Posterior vena cava (tissue), 2 donors: Measurements from ENCODE around the gene CCNY. TPM values are rescaled to one million over a fixed set of nuclear protein-coding genes. Genes with fewer than 3 reads are reported as not detected.
"Not testable (repeated sequence)": the region's sequence is repeated elsewhere in the genome, so short reads cannot be mapped to it uniquely, and the experiment has no call there.

ENCODE experiments used
- DNase-seq: peaks from one replicate; pipeline ENCODE4 v3.0.0-alpha.2; 2020; ENCODE audit warnings: low spot score
- intact Hi-C, 2 donors: fragments of 100-400 bp; cut with DNase I; formaldehyde crosslinking; loops; one replicate each; pipeline versions ENCODE4 v1.14.1 to v1.14.2; 2022 to 2023
- total RNA-seq, 2 donors: library from RNA; stranded (reverse); fragmentation: NEBNext Ultra II Directional; extraction: Animal tissue kit (Norgen Biotek cat#: 25700); gene quantifications; one replicate each; pipeline ENCODE4 v1.2.1, GENCODE V29; 2021
- donor health status: DM: yes; HTN: yes; CAD: no.
- donor health status: DM: yes; HTN: yes; CAD: no.

Gene CCNY
- total RNA-seq, 2 donors from 2014 or later: 65.8 to 66.4 TPM

DNA sequence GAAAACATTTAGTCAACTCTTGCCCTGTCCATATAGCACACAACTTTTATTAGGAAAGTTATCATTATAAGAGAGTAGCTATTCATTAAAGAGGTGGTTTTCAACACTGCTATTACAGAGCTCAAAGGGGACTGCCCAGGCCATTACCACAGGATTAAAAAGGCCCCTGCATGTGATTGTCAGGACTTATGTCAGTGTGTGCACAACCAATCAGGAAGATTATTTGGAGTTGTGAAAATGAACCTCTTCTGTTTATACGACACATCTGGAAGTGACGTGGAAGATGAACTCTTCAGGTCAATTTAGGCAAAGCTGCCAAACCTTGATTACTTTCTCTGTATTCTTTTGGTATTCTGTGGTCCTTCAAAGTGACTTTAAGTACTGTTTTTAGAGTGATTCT, 14.7 kb downstream of the CCNY start:
- intact Hi-C loops: no loop called here
- DNase-seq: no peak

DNA sequence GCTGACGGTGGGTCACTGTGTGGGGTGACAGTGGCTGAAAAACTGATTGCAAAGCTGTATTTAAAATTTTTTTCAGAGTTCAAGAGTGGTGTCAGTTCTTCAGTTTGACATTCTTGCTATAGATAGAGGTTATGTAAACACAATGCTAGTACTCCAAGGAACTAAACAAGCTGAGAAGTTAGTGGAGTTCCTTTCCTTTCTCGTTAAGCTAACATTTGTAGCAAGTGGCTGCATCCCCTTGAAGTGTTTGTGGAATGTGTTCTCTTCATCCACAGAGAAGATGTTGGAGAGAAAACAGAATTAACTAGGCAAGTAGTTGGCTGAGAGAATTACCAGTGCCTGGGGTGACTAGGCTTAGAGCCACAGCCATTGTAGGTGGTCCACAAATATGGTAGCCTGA, 15.8 kb downstream of the CCNY start:
- intact Hi-C loops: no loop called here

DNA sequence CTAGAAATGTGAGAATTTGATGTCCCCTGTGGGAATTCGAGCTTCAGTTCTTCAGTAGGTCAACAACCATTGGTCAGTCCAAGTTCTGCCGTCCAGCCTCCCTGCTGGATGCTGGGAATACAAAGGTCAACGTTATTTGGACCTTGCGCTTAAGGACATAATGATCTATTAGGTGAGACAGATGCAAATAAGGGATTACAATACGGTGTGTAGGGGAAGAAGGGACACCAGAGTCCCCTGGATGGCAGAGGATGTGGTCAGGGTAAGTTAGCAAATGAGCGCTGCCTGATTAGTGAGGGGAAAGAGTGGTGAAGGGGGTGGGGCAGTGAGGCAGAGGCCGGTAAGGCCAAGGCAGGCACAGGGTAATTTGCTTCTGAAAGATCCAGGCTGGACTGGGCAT, 16.2 kb downstream of the CCNY start:
- no peak for DNase-seq
- intact Hi-C loops: no loop called here

More for the DNA sequence above, 15.8 kb downstream of the CCNY start:
- DNase-seq: no peak

DNA sequence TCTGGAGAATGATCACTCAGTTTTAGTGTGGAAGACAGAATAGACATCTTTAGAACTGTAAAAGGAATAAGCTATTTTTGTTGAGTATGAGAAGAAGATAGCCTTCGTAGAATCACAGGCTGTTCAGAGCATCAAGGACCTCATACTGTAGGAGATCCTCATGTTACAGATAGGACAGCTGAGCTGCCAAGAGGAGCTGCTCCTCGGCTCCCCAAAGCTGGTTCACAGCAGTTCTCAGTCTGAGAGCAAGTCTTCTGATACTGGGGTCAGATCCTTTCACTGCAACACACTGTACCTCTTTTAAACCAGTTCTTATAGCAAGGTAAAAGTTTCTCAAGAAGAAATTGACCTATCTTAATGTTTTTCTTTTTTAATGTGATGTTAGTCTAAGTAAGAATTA, 17.1 kb downstream of the CCNY start:
- no peak for DNase-seq
- intact Hi-C loops: no loop called here

DNA sequence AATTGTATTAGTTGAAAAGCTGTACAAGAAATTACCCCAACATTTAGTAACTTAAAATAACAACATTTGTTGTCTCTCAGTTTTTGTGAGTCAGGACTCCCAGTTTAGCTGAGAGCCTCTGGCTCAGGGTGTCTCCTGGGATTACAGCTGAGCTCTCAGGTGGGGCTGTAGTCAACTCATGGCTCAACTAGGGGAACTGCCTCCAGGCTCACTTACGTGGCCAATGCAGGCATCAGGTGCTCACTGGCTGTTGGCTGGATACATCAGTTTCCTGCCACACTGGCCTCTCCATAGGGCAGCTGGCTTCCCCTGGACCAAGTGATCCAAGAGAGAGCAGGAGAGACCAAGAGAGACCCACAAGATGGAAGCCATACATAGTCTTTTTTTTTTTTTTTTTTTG, 17.5 kb downstream of the CCNY start:
- no peak for DNase-seq
- intact Hi-C loops: no loop called here

DNA sequence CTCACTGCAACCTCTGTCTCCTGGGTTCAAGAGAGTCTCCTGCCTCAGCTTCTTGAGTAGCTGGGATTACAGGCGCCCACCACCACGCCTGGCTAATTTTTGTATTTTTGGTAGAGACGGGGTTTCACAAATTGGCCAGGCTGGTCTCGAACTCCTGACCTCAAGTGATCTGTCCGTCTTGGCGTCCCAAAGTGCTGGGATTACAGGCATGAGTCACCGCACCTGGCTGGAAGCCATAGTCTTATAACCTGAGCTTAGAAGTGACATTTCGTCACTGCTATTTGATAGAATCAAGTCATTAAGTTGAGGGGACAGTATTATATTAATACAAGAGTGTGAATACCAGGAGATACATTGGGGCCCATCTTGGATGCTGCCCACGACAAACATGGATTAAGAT, 17.9 kb downstream of the CCNY start:
- intact Hi-C loops, DNase-seq: not testable (repeated sequence)

DNA sequence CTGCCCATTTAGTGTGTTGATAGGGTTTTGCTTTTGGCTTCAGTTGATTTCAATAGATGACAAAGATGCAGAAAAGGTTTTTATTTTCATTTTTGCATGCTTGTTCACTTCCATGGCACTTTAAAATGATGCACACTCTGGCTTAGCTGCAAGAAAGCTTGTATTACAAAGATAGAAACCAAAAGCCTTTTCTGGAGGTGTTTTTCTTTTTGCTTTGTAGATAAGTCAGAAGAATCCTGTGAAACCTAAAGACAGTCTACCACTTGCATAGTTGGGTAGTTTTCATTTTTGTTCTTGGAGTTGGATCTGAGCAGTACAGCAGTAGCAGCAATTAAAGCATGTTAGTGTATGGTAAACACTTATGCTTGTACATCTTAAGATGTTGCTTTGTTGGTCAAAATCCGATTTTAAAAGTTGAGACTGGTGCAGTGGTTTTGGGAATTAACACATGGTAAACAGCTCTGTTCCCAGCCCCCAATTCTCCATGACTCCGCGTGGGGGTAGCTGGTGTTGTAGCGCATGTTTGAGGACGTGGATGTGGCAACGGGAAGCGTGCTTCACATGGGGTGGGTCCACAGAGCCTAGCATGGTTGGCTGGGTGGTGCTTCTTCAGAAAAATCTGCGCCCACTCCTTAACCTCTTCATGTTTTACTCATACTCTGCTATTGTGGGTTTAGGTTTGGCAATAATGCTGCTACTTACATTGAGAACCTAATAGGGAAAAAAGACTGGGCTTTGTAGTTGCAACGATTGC, 19.8 kb downstream of the CCNY start:
- intact Hi-C loops: no loop called here
- no peak for DNase-seq

DNA sequence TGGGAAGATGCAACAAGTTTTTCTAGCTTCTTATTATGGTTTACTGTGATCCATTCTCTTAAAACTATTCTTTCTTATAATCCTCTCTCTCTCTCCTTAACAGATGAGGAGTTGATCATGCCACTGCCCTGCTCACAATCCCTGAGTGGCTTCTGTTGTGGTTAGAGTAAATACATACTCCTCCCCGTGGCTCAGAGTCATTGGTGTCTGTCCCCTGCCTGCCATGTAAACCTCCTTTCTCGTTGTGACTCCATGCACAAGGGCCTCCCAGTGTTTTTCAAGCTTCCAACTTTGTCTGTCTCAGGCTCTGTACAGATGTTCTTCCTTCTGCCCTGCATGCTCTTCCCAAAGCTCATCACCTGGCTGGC, 20.4 kb downstream of the CCNY start:
- DNase-seq: no peak
- intact Hi-C loops: no loop called here

DNA sequence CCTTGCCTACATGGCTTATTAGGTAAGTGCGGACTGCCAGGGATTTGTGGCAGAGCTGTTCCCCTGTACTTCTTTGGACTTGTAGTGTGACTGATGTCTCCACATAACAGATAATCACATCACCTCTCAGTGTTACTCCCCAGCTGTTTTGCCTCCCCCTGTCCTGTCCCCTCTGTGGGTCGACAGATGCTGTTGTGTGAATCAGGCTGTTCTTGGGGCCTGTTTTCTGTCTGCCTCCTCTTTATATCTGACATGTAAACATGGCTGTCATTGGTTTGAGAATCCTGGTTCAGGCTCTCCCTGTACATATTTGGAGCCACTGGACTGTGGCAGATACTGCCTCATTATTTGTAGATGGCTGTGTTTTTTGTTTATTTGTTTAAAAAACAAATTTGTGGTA, 22.7 kb downstream of the CCNY start:
- intact Hi-C loops: no loop called here
- no peak for DNase-seq

DNA sequence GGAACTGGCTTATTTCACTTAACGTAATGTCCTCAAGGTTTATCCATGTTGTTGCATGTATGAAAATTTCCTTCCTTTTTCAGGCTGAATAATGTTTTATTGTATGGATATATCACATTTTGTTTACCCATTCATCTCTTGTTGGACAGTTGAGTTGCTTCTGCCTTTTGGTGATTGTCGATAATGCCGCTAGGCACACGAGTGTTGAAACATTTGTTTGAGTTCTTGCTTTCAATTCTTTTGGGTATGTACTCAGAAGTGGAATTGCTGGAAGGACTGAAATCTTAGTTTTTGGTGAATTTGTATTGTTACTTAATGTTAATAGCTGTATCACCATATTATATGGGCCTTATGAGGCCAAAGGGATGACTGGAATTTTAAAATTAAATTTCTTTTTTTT, 23.6 kb downstream of the CCNY start:
- intact Hi-C loops: no loop called here
- no peak for DNase-seq

DNA sequence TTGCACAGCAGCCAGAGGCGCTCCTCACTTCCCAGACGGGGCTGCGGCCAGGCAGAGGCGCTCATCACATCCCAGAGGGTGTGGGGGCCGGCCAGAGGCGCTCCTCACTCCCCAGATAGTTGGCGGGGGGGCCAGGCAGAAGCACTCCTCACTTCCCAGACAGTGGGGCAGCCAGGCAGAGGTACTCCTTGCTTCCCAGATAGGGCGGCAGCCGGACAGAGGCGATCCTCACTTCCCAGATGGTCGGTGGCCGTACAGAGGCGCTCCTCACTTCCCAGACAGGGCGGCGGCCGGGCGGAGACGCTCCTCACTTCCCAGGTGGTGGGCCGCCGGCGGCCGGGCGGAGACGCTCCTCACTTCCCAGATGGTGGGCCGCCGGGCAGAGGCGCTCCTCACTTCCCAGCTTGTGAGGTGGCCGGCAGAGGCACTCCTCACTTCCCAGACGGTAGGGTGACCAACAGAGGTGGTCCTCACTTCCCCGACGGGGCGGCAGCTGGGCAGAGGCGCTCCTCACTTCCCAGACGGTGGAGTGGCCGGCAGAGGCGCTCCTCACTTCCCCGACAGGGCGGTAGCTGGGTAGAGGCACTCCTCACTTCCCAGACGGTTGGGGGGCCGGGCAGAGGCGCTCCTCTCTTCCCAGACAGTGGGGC, 26.5 kb downstream of the CCNY start:
- no peak for DNase-seq
- intact Hi-C loops: no loop called here

DNA sequence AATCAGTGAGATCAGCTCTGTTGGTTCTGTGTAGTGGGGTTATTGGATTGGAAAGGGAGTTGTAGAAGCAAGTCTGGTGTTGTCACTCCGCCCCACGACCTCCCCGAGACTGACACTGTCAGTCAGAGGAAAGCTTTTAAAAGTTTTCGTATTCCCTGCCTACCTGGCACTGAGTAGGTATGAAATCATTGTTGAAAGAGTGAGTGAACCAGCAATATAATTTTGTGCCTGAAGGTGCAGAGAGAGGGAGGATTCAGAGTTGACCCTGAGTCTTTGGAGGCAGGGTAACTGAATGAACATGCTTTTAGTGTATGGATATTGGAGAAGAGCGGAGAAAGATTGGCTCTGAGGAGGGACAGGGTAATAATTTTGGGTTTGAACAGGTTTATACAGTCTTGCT, 27.3 kb downstream of the CCNY start:
- intact Hi-C loops: no loop called here

DNA sequence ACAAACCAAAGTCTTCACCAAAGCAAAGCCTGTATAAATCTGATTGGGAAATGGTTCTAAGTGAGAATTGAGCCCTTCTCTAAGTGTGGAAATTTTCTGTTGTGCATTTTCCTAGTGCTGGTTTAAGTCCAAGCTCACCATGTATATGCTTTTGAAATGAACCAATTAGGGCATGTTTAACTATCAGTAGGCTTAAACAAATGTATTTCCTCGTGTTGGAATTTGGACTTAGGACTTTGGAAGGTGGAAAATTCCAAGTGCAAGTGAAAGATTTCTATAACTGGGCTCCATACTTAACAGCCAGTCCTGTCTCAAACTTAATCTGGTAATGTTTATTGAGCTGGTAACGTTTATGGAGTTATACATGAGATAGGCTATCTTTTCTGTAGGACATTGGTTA, 28.5 kb downstream of the CCNY start:
- intact Hi-C loops: no loop called here
- DNase-seq: no peak

More for the DNA sequence above, 27.3 kb downstream of the CCNY start:
- DNase-seq: no peak

DNA sequence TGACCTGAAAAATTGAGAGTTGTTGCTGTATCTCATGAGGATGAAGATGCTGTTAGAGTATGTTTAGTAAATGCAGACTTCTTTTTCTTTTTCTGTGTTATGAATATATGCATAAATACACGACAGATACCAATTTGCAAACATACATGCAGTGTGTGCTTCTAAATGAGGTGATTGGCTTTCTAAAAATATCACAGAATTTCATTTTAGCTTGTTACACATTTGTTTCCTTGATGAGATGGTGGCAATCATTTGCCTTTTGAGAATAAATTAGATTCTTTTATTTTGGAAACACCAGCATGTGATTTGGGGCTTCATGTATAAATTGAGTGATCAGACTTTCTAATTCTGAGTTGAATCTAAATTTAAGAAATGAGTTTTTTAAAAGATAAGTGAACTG, 29.7 kb downstream of the CCNY start:
- DNase-seq: no peak
- intact Hi-C loops: no loop called here

DNA sequence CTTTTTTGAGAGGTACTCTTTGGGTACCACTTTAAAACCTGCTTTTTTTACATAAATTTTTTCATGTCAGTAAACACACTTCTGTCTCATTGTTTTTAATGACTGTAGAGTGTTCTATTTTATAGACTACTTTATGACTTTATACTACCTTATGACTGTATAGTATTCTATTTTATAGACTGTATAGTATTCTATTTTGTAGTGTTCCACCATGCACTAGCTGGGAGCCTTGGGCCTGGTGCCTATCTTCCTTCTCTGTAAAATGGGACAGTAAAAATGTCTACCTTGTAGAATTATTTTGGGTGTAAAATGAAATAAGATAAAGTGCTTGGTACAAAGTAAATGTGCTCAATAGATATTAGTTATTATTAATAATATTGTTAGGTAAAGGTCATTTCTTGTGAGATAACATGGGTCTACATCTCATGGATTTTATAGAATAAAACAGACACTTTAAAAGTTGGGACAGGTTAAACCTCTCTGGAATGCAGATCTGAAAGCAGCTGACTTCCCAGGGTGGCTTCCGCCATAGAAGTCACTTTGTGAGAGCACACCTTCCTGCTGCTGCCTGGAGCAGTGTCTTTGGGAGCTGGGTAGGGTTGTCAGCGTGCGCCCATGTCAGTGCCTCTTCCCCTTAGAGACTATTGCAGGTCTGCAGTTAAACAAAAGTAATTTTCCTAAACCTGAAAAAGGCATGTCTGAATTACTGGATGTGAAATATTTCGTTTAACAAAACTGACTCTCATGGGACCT, 31.0 kb downstream of the CCNY start:
- DNase-seq: no peak
- intact Hi-C loops: no loop called here

DNA sequence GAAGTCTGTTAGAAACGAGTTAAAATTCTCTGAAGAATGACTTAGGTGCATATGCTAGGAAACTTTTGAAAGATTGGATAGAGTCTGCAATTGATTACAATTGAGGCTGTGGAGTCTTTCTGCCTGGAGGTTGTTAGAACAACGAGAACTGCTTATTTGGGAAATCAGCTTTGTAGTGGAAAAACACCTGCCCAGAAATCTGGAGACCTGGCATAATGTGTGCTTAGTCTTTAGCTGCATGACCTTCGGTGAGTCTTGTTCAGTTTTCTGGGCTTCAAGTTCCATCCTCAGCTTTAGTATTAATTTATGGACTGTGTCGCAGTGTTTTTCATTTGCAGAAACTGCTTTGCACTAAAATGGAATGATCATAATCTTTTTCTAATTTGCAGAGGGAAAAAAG, 31.7 kb downstream of the CCNY start:
- no peak for DNase-seq
- intact Hi-C loops: no loop called here

DNA sequence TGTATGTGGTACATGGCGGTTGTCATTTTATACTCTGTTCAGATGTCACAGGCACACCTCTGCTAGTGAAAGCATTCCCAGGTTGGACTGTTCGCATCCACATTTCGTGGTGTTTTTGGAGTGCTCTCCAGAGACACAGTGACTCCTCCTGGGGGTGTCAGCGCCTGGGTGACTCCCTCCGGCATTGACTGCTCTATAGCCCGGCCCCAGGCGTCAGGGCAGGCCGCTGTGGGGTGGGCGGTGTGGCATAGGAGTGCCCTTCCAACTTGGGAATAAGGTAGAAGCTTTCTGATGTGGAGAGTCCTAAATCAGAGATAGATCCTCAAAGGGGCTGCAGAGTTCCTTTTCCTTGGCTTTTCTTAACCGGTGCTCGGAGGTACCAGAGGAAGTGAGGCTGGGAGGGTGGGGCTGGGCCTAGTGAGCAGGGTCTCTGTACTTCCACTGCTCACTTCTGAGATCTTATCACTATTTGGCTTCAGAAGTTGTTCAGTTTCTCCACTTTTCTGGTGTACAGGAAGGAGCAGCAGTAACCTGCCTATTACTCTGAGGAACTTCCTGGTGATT, 32.3 kb downstream of the CCNY start:
- no peak for DNase-seq
- intact Hi-C loops: no loop called here

DNA sequence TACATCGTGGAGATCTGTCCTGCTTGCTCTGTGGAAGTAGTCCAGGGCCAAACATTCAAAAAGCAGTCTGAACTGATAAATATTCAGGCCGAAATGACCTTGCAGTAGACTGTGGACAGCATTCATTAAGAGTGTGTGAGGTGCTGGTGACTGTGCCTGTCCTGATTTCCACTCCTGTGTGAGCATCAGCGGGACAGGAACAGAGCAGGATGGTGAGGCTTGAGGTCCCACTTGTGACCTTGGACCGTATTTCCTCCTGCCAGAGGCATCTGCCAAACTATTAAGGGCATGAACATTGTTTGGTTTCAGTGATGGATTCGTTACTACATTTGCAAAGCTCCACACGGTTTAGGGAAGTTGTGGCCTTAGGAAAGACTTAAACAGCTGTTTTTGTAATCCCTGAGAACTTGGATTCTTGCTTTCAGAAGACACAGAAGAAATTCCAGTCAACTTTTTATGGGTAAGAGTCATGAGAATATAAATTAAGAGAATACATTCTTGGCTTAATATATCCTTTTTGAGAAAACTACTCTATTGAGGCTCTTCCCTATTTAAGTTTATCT, 32.8 kb downstream of the CCNY start:
- intact Hi-C loops: no loop called here
- DNase-seq: no peak

DNA sequence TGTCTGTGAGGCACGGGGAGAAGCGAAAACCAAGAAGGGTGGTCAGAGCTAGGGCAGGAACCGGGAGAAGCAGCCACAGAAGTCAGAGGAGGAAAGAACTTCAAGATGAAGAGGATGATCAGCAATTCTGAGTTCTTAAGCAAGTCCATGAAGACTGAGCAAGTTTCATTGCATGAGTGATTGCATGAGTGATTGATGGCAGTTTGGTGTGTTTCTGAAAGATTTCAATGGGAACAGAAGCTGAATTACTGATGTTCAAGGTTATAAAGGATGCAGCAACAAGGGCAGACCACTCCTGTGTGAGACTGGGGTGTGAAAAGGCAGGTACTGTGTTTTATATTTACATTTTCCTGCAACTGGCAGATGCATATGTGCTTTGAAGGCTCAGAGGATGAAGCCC, 35.4 kb downstream of the CCNY start:
- DNase-seq: no peak
- intact Hi-C loops: no loop called here

DNA sequence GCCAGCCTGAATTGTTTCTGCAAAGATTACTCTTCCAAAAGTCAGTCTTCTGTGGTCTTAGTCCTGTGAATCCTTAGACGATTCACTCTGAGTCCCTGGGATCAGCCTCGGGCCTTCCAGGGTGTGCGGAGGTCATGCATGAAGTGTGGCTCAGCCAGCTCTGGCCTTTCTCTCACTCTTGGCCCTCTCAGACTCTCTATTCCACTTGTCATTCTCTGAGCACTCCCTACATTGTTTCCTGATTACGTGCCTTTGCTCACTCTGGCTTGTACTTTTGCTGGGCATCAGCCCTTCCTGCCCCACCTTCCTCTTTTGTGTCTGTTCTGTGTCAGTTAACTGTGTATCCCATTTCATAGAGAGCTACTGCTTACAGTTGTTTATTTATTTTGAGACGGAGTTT, 36.0 kb downstream of the CCNY start:
- DNase-seq: no peak
- intact Hi-C loops: no loop called here
